RPMI7951 (cell line): ENCODE measurements around the gene RNU1-4. TPM values are rescaled to one million over a fixed set of nuclear protein-coding genes. Genes with fewer than 3 reads are reported as not detected.
"Not testable (repeated sequence)": the region's sequence is repeated elsewhere in the genome, so short reads cannot be mapped to it uniquely, and the experiment has no call there.

ENCODE experiments used
- DNase-seq: peaks from one replicate; pipeline ENCODE4 v3.0.0-alpha.2; 2012; ENCODE audit warnings: low read depth
- total RNA-seq: library from RNA; depleted of rRNA; stranded (reverse); fragments of >200 nt; shearing (Covaris generic); gene quantifications from 2 replicates; pipeline ENCODE4 v1.2.3, GENCODE V29; 2014

RNU1-4 gene
- total RNA-seq, 1 experiment from 2014 or later, result under 0.01 TPM

- peak; percentile 67 for DNase-seq
Observed at GRCh38 chr1:16765731-16766605, 25.7 kb downstream of the RNU1-4 start.

DNA sequence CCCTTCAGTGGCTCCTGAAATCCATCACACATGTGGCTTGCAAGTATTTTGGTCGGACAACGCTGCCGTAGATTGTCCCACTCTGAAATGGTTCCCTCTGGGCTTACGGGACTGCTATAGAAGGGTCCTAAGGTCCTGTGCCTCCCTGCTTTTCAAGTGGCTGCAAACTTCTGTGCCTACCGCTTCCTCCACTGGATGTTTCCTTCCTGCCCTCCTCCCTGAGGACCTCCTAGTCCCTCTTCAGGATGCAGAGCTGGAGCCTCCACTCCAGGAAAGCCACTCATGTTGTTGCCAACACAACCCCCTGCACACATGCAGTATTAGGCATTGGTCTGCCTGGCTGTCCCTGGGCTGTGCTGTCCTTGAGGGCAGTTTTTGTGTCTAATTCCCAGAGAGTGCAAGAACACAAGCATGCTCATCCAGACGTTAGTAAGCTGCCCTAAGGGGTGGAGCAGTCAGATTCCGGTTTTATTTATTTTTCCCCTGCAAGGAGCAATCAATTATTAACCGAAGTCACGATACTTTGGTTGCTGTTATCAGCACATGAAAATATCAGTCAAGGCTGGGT is 26.5 kb downstream of the RNU1-4 start:
- peak; percentile 48 for DNase-seq

GRCh38 chr1:16770139-16770759 is 29.9 kb downstream of the RNU1-4 start:
- DNase-seq, result peak; percentile 94

DNA sequence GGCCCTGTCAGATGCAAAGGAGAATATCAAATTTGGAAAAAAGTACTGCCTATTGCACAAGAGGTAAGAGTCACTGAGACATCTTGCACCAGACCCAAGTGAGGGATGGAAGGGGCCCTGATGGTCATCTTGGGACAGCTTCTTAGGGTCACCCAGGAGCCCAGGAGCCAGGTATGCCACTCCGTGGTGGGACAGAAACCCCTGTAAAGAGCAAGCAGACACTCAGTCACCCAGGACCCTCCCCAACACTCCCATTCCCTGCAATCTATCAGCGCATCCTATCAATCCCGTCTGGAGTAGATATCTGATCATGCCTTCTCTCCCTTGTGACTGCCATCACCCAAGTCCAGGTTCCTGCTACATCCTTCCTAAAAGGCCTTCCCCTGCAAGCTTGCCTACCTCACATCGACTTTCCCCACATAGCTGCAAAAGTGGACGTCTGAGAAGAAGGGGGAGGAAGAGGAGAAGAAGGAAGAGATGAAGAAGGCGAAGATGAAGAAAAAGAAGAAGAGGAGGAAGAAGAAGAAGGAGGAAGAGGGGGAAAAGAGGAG is 30.7 kb downstream of the RNU1-4 start:
- not testable (repeated sequence) for DNase-seq

DNA sequence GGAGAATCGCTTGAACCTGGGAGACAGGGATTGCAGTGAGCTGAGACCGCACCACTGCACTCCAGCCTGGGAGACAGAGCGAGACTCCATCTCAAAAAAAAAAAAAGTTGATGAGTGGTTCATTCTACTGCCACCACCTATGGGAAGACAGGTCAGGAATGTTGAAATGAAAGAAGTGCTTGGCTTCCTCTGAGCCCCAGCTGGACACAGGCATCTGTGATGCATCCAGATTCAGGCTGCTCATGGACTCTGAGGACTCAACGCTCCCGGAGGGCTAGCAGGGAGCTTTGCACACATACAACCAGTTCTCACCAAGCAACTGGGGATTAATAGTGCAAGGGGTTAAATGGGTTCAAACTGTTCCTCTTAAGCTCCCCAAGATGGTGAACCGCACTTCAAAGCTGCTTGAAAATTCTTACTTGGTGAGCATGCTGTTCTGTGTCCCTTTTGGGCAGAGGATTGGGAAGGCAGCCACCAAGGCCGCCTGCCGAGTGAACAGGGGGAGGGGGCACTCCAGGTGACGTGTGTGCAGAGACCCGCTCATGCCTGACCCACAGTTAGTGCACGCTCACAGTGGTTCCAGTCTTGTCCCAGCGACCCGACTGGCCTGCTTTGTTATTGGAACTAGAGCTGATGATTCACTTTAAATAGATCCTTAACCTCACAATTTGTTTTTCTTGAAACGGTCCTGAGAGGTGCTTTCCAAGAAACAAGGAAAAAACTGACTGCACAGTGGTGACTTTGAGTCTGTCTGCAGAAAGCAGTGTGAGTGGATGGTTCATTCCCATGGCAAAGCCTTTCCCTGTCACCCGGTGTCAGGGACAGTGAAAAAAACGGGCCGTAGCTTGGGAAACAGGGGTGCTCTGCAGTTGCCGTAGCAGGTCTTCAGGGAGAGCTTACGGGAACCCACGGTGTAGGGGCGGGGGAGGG is 32.2 kb downstream of the RNU1-4 start:
- DNase-seq, result peak; percentile 33

GRCh38 chr1:16773205-16773596 is 32.9 kb downstream of the RNU1-4 start:
- DNase-seq, result not testable (repeated sequence)

GRCh38 chr1:16773723-16774122 is 33.4 kb downstream of the RNU1-4 start:
- not testable (repeated sequence) for DNase-seq

GRCh38 chr1:16774773-16775172 is 34.5 kb downstream of the RNU1-4 start:
- DNase-seq, result not testable (repeated sequence)

- not testable (repeated sequence) for DNase-seq
Observed at GRCh38 chr1:16775290-16775689, 35.0 kb downstream of the RNU1-4 start.

- DNase-seq, result not testable (repeated sequence)
Observed at GRCh38 chr1:16776248-16776647, 35.9 kb downstream of the RNU1-4 start.

DNA sequence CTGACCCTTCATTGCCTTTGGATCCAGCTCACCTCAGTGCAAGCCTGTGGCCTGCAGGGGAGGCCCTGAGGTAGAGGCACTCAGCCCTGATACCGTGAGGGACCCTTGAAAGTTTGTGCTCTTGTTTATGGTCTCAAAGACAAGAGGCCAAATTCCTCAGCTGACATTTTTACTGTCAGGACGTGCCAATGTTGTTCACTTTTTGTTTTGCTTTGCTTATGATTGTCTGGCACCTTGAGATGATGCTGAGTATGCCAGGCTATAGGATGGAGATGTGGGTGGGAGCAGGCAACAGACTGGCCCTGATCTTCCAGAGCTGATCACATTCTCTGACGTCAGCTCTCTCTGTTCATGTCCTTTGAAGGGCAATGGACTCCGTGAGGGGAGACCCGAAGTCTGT is 36.5 kb downstream of the RNU1-4 start:
- DNase-seq, result not testable (repeated sequence)

DNA sequence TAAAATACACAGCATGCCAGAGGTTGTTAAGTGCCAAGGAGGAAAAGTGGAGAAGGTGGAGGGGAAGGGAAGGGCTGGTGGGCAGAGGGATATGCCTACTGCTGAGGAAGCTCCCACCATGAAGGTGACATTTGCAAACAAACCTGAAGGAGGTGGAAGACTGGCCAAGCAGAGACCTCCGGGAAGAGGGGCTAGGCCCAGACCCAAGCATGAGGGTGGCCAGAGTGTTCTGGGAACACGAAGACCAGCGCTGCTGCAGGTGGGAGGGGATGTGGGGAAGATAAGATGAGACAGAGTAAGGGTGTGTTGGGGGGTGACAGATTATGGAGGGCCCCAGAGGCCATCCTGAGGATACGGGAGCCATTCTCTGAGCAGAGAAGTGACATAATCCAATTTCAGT is 37.5 kb downstream of the RNU1-4 start:
- DNase-seq, result not testable (repeated sequence)

DNA sequence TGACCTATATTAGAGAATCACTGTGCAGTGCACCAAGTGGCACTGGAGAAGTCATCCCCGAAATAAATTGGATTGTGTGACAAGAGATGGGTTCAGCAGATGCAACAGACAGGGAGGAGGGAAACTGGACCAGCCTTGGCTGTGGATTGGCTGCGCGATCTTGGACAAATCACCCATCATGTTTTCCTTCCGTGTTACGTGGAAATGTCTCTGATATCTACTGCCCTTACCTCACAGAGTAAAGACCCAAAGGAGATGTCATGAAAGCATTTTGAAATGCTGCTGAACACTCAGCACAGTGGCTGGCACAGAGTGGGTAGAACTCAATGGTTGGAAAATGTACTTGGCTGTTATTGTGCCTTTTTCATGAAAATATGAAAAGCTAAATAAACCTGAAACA is 39.2 kb downstream of the RNU1-4 start:
- DNase-seq, result not testable (repeated sequence)

DNA sequence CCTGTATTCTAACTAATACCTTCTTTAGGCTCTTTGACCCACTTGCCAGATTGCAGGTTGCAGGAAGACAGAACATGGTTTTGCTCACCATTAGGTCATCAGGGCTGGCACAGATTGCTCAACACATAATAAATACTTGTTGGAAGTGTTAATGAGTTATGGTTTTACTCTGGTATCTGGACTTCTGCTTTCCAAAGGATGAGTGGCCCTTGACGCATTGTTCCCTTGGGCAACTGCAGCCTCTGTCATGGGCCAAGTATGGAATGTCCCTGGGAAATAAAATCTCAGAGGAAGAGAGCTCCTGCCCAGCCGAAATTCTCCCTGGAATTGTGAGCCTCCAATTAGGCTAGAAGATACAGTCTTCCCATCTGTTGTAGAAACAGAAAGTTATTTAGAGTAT is 40.7 kb downstream of the RNU1-4 start:
- not testable (repeated sequence) for DNase-seq

DNA sequence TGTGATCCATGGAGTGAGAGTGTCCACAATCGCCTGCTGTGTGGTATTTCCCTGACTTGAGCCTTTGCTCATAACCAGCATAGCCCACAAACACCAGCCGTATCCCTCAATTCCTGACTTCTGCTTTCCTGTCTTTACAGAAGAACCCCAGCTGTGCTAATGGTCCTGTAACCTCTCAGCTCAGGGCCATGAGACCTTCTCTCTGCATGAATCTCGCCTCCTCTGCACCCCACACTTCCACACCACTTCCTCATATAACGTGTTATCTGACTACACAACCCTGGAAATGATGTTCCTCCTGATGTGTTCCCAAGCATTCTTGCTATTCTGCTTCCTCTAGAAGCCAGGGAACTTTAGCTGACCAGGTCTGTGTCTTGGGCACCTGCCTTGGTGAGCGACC is 41.3 kb downstream of the RNU1-4 start:
- DNase-seq, result not testable (repeated sequence)

- DNase-seq, result not testable (repeated sequence)
Observed at GRCh38 chr1:16784955-16785354, 44.6 kb downstream of the RNU1-4 start.

- DNase-seq, result peak; percentile 64
Observed at GRCh38 chr1:16786362-16786761, 46.0 kb downstream of the RNU1-4 start.

DNA sequence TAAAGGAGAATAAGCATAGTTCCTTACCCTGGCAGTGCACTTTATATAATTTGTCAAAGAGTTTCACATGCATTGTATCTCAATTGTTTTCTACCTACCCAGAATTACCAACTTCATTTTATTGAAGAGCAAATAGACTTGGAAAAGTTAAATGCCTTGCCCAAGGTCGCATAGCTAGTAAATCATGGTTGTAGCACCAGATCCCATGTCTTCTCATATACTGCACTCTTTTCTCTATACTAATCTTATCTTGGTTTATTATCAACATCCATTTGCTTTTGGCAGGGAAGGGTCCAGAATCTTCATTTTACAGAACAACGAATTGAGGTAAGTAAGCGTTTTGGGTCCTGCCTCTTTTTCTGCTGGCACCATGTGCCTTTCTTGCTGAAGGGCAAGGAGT is 46.9 kb downstream of the RNU1-4 start:
- DNase-seq, result not testable (repeated sequence)

- DNase-seq, result not testable (repeated sequence)
Observed at GRCh38 chr1:16787711-16788110, 47.4 kb downstream of the RNU1-4 start.
